Testis (tissue), 3 donors: ENCODE data around the gene ZNF485. TPM values are rescaled to one million over a fixed set of nuclear protein-coding genes. Genes with fewer than 3 reads are reported as not detected.
"Not testable (repeated sequence)": the region's sequence is repeated elsewhere in the genome, so short reads cannot be mapped to it uniquely, and the experiment has no call there.

Source experiments
- DNase-seq: peaks from one replicate; pipeline ENCODE4 v3.0.0-alpha.2; 2019
- H3K27ac ChIP-seq, 2 donors: fragments of 200-600 bp; sonication (generic); one replicate each; pipeline ENCODE4 v1.5.1; 2019
- H3K27me3 ChIP-seq: fragments of 200-600 bp; sonication (generic); one replicate; pipeline ENCODE4 v1.5.1; 2019
- H3K36me3 ChIP-seq: fragments of 200-600 bp; sonication (generic); one replicate; pipeline ENCODE4 v1.5.1; 2017; ENCODE audit warnings: low read depth; ENCODE audit errors: missing control alignments
- H3K4me1 ChIP-seq: fragments of 200-600 bp; sonication (generic); one replicate; pipeline ENCODE4 v1.5.1; 2019
- H3K4me3 ChIP-seq, 2 donors: fragments of 200-600 bp; sonication (generic); one replicate each; pipeline ENCODE4 v1.5.1; 2017 to 2019
- H3K9me3 ChIP-seq: fragments of 200-600 bp; sonication (generic); one replicate; pipeline ENCODE4 v1.5.1; 2017
- POLR2A ChIP-seq: fragments of 450-650 bp; IDR thresholded peaks from one replicate; pipeline ENCODE4 v1.6.1; 2017; ENCODE audit warnings: antibody characterized with exemption, mild to moderate bottlenecking, moderate library complexity
- WGBS, 2 donors: methylation state at CpG; one replicate each; pipeline ENCODE4 v1.1.5; 2018; 5-methylcytosine and 5-hydroxymethylcytosine counted together
- intact Hi-C: fragments of 100-400 bp; cut with DNase I; formaldehyde crosslinking; loops from one replicate; pipeline ENCODE4 v1.15.1; 2023; ENCODE audit warnings: low total_unique reads
- polyA plus RNA-seq: library from polyadenylated mRNA; stranded (reverse); fragments of 350-450 nt; fragmentation: Illumina TruSeq; extraction: RNeasy Lipid Tissue Mini Kit (QIAGEN cat#74804); gene quantifications from one replicate; pipeline ENCODE4 v1.2.3, GENCODE V29; 2014; ENCODE audit warnings: low read depth, low replicate concordance; ENCODE audit not compliant: insufficient read depth
- total RNA-seq, 2 donors: library from RNA; depleted of rRNA; stranded (reverse); fragments of >200 nt; gene quantifications; one replicate each; pipeline ENCODE4 v1.2.3, GENCODE V29; 2016
- TF ChIP-seq, protein P1 (sequence below), 3 experiments: fragments of 450-650 bp in 2 of 3; fragments of 200-600 bp in 1 of 3; sonication (generic) in 1 of 3; IDR thresholded peaks; one replicate each; pipeline ENCODE4 v1.5.1; 2016 to 2019; ENCODE audit warnings: antibody characterized with exemption in 3 of 3, mild to moderate bottlenecking in 2 of 3, moderate library complexity in 1 of 3

ZNF485 gene
- total and polyA plus RNA-seq, 3 donors from 2014 or later = 5.8 to 10.0 (median 8.8) TPM

DNA sequence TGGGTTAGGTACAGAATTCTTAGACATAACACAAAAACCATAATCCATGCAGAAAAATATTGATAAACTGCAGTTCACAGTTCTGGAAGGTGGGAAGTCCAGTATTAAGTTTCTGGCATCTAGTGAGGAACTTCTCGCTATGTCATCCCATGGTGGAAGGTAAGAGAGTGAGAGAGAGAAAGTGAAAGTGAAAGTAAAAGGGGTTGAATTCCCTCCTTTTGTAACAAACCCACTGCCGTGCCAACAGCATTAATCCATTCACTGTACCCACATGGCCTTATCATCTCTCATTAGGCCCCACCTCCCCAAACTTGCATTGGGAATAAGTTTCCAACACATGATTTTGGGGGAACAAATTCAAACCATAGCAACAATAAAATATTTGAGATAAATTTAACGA lies 17.1 kb downstream of the ZNF485 start:
- intact Hi-C loops = no loop called here
- WGBS, 2 donors = 44 to 54% methylated on average over 3 of the region's 3 CpGs
- DNase-seq = no peak
- Histone ChIP-seq H3K4me1 (no peaks in the 10 kb centered on the region), H3K27me3 (no peaks in the 10 kb centered on the region), H3K4me3 (no peak overlapping the region), H3K36me3 (no peaks in the 10 kb centered on the region), H3K27ac (no peak overlapping the region), H3K9me3 (no peaks in the 10 kb centered on the region)
- no peak for TF ChIP-seq POLR2A
- TF ChIP-seq, protein P1, sequence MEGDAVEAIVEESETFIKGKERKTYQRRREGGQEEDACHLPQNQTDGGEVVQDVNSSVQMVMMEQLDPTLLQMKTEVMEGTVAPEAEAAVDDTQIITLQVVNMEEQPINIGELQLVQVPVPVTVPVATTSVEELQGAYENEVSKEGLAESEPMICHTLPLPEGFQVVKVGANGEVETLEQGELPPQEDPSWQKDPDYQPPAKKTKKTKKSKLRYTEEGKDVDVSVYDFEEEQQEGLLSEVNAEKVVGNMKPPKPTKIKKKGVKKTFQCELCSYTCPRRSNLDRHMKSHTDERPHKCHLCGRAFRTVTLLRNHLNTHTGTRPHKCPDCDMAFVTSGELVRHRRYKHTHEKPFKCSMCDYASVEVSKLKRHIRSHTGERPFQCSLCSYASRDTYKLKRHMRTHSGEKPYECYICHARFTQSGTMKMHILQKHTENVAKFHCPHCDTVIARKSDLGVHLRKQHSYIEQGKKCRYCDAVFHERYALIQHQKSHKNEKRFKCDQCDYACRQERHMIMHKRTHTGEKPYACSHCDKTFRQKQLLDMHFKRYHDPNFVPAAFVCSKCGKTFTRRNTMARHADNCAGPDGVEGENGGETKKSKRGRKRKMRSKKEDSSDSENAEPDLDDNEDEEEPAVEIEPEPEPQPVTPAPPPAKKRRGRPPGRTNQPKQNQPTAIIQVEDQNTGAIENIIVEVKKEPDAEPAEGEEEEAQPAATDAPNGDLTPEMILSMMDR (IDR thresholded peaks at IDR 0.05) = no peak

DNA sequence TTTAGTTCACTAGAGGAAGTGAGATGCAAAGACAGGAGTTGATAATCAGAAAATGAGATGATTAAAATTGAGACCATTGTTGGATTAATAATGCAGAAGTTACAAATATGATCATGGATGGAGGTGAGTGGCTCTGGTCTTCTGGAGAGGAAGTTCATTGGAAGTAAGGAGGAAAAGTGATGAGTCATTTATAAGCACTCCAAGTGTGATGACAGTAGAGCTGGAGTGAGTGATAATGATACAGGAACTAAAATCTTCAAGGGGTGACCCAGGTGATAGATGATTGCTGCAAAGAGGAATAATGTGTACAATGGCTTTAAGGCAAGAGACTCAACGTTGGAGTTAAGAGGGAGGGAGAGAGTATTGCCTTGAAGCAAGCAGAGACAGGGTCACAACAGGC lies 21.7 kb downstream of the ZNF485 start:
- Histone ChIP-seq H3K36me3 (no peaks in the 10 kb centered on the region), H3K4me1 (no peaks in the 10 kb centered on the region), H3K27ac (no peak overlapping the region), H3K9me3 (no peaks in the 10 kb centered on the region), H3K4me3 (no peak overlapping the region), H3K27me3 (no peaks in the 10 kb centered on the region)
- 71 to 100% methylated on average over 1 of the region's 1 CpG for WGBS, 2 donors
- TF ChIP-seq, protein P1 (IDR thresholded peaks at IDR 0.05) = no peak
- TF ChIP-seq POLR2A = no peak
- intact Hi-C loops = no loop called here
- DNase-seq = no peak

DNA sequence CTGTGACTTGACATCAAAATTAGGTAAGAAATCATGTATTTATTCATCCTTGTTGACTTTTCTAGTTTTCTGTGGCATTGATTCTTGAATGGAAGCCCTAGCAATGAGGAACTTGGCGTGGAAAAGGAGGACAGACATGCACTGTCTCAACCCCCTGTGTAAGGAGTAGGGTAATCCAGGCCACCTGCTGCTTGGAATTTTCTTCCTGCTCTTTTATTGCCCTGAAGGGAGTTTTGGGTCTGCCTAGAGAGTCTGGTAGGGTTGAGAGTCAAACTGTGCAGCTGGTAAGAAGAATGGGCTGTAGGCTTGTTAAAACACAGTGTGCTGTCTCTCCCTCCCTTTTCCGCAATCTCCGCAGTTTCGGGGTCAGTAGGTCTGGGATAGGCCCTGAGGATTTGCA lies 22.7 kb downstream of the ZNF485 start:
- intact Hi-C loops = no loop called here
- WGBS, 2 donors = 95 to 96% methylated on average over 4 of the region's 4 CpGs
- no peak overlapping the region for H3K27ac ChIP-seq

DNA sequence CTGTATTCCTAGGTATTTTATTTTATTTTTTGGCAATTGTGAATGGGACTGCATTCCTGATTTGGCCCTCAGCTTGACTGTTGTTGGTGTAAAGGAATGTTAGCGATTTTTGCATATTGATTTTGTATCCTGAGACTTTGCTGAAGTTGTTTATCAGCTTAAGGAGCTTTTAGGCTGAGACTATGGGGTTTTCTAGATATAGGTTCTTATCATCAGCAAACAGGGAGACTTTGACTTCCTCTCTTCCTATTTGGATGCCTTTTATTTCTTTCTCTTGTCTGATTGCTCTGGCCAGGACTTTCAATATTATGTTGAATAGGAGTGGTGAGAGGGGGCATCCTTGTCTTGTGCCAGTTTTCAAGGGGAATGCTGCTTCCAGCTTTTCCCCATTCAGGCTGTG lies 29.6 kb downstream of the ZNF485 start:
- H3K27me3 ChIP-seq, DNase-seq, H3K4me1 ChIP-seq, H3K27ac ChIP-seq, intact Hi-C loops, H3K36me3 ChIP-seq, H3K9me3 ChIP-seq, H3K4me3 ChIP-seq: not testable (repeated sequence)
- WGBS, 2 donors = 76 to 82% methylated on average over 1 of the region's 1 CpG

More for the DNA sequence above, 22.7 kb downstream of the ZNF485 start:
- no peak for DNase-seq
- H3K9me3 ChIP-seq = no peaks in the 10 kb centered on the region
- H3K36me3 ChIP-seq = no peaks in the 10 kb centered on the region
- no peak for TF ChIP-seq POLR2A
- TF ChIP-seq, protein P1 (IDR thresholded peaks at IDR 0.05) = no peak
- H3K4me3 ChIP-seq = no peak overlapping the region
- no peaks in the 10 kb centered on the region for H3K4me1 ChIP-seq
- H3K27me3 ChIP-seq = no peaks in the 10 kb centered on the region

DNA sequence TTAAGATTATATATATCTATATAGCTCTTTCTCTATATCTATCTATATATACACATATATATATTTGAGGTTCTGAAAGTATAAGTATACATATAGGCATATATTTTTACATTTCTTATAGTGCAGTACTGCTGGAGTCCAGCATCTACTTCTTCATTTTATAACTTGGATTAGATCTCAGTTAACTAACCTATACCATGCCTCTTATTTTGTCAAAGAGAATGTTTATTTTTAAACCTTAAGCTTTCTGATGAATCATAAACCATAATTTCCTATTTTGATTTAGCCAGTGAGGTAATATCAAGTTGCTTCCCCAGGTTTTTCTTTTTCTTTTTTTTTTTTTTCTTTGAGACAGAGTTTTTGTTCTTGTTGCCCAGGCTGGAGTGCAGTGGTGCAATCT lies 34.4 kb downstream of the ZNF485 start:
- no peak for TF ChIP-seq POLR2A
- TF ChIP-seq, protein P1 (IDR thresholded peaks at IDR 0.05) = no peak
- Histone ChIP-seq H3K4me3 (no peak overlapping the region), H3K27me3 (no peaks in the 10 kb centered on the region), H3K9me3 (peaks cover 3% of the 10 kb centered on the region), H3K36me3 (no peaks in the 10 kb centered on the region), H3K4me1 (no peaks in the 10 kb centered on the region), H3K27ac (no peak overlapping the region)
- intact Hi-C loops = no loop called here
- no peak for DNase-seq
